Sigmoid colon (tissue), 7 donors: ENCODE measurements around the gene KIF4A. TPM values are rescaled to one million over a fixed set of nuclear protein-coding genes. Genes with fewer than 3 reads are reported as not detected.

Experiments used
- DNase-seq: peaks from one replicate; pipeline ENCODE4 v3.0.0-alpha.2; 2019
- H3K27ac ChIP-seq, 4 donors: fragments of 200-600 bp; sonication (generic); one replicate each; pipeline ENCODE4 v1.5.1; 2016 to 2019; ENCODE audit warnings: mild to moderate bottlenecking in 1 of 4
- H3K27me3 ChIP-seq, 3 donors: fragments of 200-600 bp; sonication (generic); one replicate each; pipeline ENCODE4 v1.5.1; 2019; ENCODE audit warnings: mild to moderate bottlenecking in 1 of 3
- H3K36me3 ChIP-seq, 4 donors: fragments of 200-600 bp; sonication (generic); one replicate each; pipeline ENCODE4 v1.5.1; 2016 to 2019
- H3K4me1 ChIP-seq, 4 donors: fragments of 200-600 bp; sonication (generic); one replicate each; pipeline ENCODE4 v1.5.1; 2017 to 2019
- H3K4me3 ChIP-seq, 4 donors: fragments of 200-600 bp; sonication (generic); one replicate each; pipeline ENCODE4 v1.5.1; 2017 to 2019; ENCODE audit warnings: mild to moderate bottlenecking in 2 of 4, moderate library complexity in 1 of 4
- H3K9me3 ChIP-seq, 4 donors: fragments of 200-600 bp in 3 of 4; sonication (generic) in 3 of 4; one replicate each; pipeline versions ENCODE4 v1.5.1 to v1.6.1; 2013 to 2019
- CTCF ChIP-seq, 4 experiments: fragments of 450-650 bp in 3 of 4; fragments of 200-600 bp in 1 of 4; IDR thresholded peaks; one replicate each; pipeline ENCODE4 v1.5.1; 2016 to 2019; ENCODE audit warnings: antibody characterized with exemption in 4 of 4, mild to moderate bottlenecking in 3 of 4, moderate library complexity in 2 of 4
- EP300 ChIP-seq, 4 donors: sonication (generic); formaldehyde crosslinking; IDR thresholded peaks; one replicate each; pipeline ENCODE4 v1.6.1; 2017; ENCODE audit warnings: antibody characterized with exemption in 4 of 4
- POLR2A ChIP-seq, 2 donors: fragments of 450-650 bp; IDR thresholded peaks; one replicate each; pipeline ENCODE4 v1.6.1; 2016; ENCODE audit warnings: antibody characterized with exemption in 2 of 2, mild to moderate bottlenecking in 2 of 2, moderate library complexity in 2 of 2
- POLR2AphosphoS5 ChIP-seq, 4 donors: sonication (generic); formaldehyde crosslinking; IDR thresholded peaks; one replicate each; pipeline ENCODE4 v1.6.1; 2017; ENCODE audit warnings: antibody characterized with exemption in 4 of 4
- WGBS, 2 donors: extraction: QIAGEN DNeasy Blood & Tissue Kit; methylation state at CpG; one replicate each; pipeline ENCODE4 v1.1.7; 2013; 5-methylcytosine and 5-hydroxymethylcytosine counted together
- intact Hi-C: fragments of 100-400 bp; cut with DNase I; formaldehyde crosslinking; loops from one replicate; pipeline ENCODE4 v1.15.1; 2023
- polyA plus RNA-seq, 3 donors: library from polyadenylated mRNA; stranded (reverse); fragments of 200-250 nt; gene quantifications; one replicate each; pipeline ENCODE4 v1.2.3, GENCODE V29; 2013
- small RNA-seq, 3 donors: library from RNA; depleted of rRNA; stranded (forward); fragments of <200 nt; gene quantifications; one replicate each; pipeline ENCODE3, GENCODE V24; 2016
- total RNA-seq, 4 donors: library from RNA; depleted of rRNA; stranded (reverse); fragments of >200 nt; gene quantifications; one replicate each; pipeline ENCODE4 v1.1.0, GENCODE V29; 2016
- donor health status: healthy with polysubstance abuse.
- donor health status: Bipolar disorder and iron deficiency.
- donor health status: healthy.

The KIF4A gene
- total and polyA plus RNA-seq, 7 donors: 0.16 to 5.5 (median 0.55) TPM

GRCh38 chrX:70466968-70467367 lies 177.1 kb downstream of the KIF4A start:
- H3K4me3 ChIP-seq: no peak overlapping the region
- no peak for TF ChIP-seq POLR2A (IDR thresholded peaks at IDR 0.05)
- no peak for TF ChIP-seq CTCF (IDR thresholded peaks at IDR 0.05)
- no peak for TF ChIP-seq POLR2AphosphoS5 (IDR thresholded peaks at IDR 0.05)
- no peak for TF ChIP-seq EP300 (IDR thresholded peaks at IDR 0.05)
- H3K4me1 ChIP-seq: no peaks in the 10 kb centered on the region
- intact Hi-C loops: no loop called here
- H3K9me3 ChIP-seq: no peaks in the 10 kb centered on the region
- H3K36me3 ChIP-seq: no peaks in the 10 kb centered on the region
- H3K27ac ChIP-seq: no peak overlapping the region
- DNase-seq: no peak
- no peaks in the 10 kb centered on the region for H3K27me3 ChIP-seq

GRCh38 chrX:70468709-70469108 lies 178.8 kb downstream of the KIF4A start:
- no peaks in the 10 kb centered on the region for H3K27me3 ChIP-seq
- no peak for DNase-seq
- no peak overlapping the region for H3K27ac ChIP-seq
- WGBS, 2 donors: 89 to 92% methylated on average over 1 of the region's 1 CpG
- no peak overlapping the region for H3K4me3 ChIP-seq
- no peaks in the 10 kb centered on the region for H3K9me3 ChIP-seq
- no peaks in the 10 kb centered on the region for H3K4me1 ChIP-seq
- TF ChIP-seq EP300 (IDR thresholded peaks at IDR 0.05) (no peak), CTCF (IDR thresholded peaks at IDR 0.05) (no peak), POLR2AphosphoS5 (IDR thresholded peaks at IDR 0.05) (no peak), POLR2A (IDR thresholded peaks at IDR 0.05) (no peak)
- H3K36me3 ChIP-seq: no peaks in the 10 kb centered on the region
- intact Hi-C loops: no loop called here

Small RNAs within 50 kb of the gene (small RNA-seq; reads per million reads assigned to genes)
- 0 reads per million in 3 donors for gene RNA5SP507
- 0 reads per million in 3 donors for gene RNU4-81P
- 3.7 to 5.7 (median 4.3) reads per million in 3 donors for gene RNY4P23

Other genes starting within 250 kb of the KIF4A start
- not detected for gene AWAT2, start 240.2 kb upstream of the KIF4A start, total RNA-seq
- under 1 TPM in 1 of 3 donors, not detected in 2; 0.60 TPM for gene AWAT2, start 240.2 kb upstream of the KIF4A start, polyA plus RNA-seq
- gene OTUD6A, start 227.6 kb upstream of the KIF4A start, total RNA-seq: not detected
- not detected for gene OTUD6A, start 227.6 kb upstream of the KIF4A start, polyA plus RNA-seq
- 100 to 1,000 TPM in 1 of 4 donors, 10 to 100 TPM in 3; 71.5 to 100 (median 85.0) TPM for gene IGBP1, start 156.7 kb upstream of the KIF4A start, total RNA-seq
- 100 to 1,000 TPM in 2 of 3 donors, 10 to 100 TPM in 1; 69.7 to 126 (median 114) TPM for gene IGBP1, start 156.7 kb upstream of the KIF4A start, polyA plus RNA-seq
- gene DGAT2L6, start 112.6 kb upstream of the KIF4A start, total RNA-seq: not detected
- gene DGAT2L6, start 112.6 kb upstream of the KIF4A start, polyA plus RNA-seq: not detected
- not detected for gene AWAT1, start 55.4 kb upstream of the KIF4A start, total RNA-seq
- not detected for gene AWAT1, start 55.4 kb upstream of the KIF4A start, polyA plus RNA-seq
- 1 to 10 TPM in 1 of 4 donors, under 1 TPM in 2, not detected in 1; 0.27 to 1.7 (median 0.33) TPM for gene P2RY4, start 29.9 kb upstream of the KIF4A start, total RNA-seq
- gene P2RY4, start 29.9 kb upstream of the KIF4A start, polyA plus RNA-seq: under 1 TPM; 0.44 to 0.60 (median 0.46) TPM
- gene ARR3, start 21.8 kb upstream of the KIF4A start, total RNA-seq: not detected
- gene ARR3, start 21.8 kb upstream of the KIF4A start, polyA plus RNA-seq: under 1 TPM in 2 of 3 donors, not detected in 1; 0.25 to 0.60 TPM
- not detected for gene RAB41, start 7.9 kb upstream of the KIF4A start, total RNA-seq
- gene RAB41, start 7.9 kb upstream of the KIF4A start, polyA plus RNA-seq: under 1 TPM in 1 of 3 donors, not detected in 2; 0.10 TPM
- 10 to 100 TPM; 21.2 to 32.8 (median 25.6) TPM for gene PDZD11, start 177 bp upstream of the KIF4A start, total RNA-seq
- 100 to 1,000 TPM in 1 of 3 donors, 10 to 100 TPM in 2; 55.4 to 115 (median 93.7) TPM for gene PDZD11, start 177 bp upstream of the KIF4A start, polyA plus RNA-seq
- gene GDPD2, start 133.2 kb downstream of the KIF4A start, total RNA-seq: not detected
- 1 to 10 TPM; 2.3 to 8.7 (median 3.0) TPM for gene GDPD2, start 133.2 kb downstream of the KIF4A start, polyA plus RNA-seq
- gene DLG3, start 154.7 kb downstream of the KIF4A start, total RNA-seq: 10 to 100 TPM; 12.5 to 24.0 (median 21.6) TPM
- 10 to 100 TPM; 24.0 to 35.2 (median 32.8) TPM for gene DLG3, start 154.7 kb downstream of the KIF4A start, polyA plus RNA-seq